ENCODE measurements around the gene SLC5A12. TPM values are rescaled to one million over a fixed set of nuclear protein-coding genes. Genes with fewer than 3 reads are reported as not detected.

The SLC5A12 gene
- total RNA-seq, 2 donors from 2014 or later, result not detected

GRCh38 chr11:26741036-26741435, 19.2 kb upstream of the SLC5A12 start:
- 46% methylated on average over 2 of the region's 2 CpGs for WGBS
- no peak overlapping the region for H3K27ac ChIP-seq
- intact Hi-C loops (cut with DNase I), result no loop called here
- H3K4me1 ChIP-seq (replicated peaks), result no peaks in the 10 kb centered on the region
- H3K27me3 ChIP-seq (replicated peaks; ENCODE audit: insufficient read depth), result no peaks in the 10 kb centered on the region
- TF ChIP-seq, protein P1, sequence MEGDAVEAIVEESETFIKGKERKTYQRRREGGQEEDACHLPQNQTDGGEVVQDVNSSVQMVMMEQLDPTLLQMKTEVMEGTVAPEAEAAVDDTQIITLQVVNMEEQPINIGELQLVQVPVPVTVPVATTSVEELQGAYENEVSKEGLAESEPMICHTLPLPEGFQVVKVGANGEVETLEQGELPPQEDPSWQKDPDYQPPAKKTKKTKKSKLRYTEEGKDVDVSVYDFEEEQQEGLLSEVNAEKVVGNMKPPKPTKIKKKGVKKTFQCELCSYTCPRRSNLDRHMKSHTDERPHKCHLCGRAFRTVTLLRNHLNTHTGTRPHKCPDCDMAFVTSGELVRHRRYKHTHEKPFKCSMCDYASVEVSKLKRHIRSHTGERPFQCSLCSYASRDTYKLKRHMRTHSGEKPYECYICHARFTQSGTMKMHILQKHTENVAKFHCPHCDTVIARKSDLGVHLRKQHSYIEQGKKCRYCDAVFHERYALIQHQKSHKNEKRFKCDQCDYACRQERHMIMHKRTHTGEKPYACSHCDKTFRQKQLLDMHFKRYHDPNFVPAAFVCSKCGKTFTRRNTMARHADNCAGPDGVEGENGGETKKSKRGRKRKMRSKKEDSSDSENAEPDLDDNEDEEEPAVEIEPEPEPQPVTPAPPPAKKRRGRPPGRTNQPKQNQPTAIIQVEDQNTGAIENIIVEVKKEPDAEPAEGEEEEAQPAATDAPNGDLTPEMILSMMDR (IDR thresholded peaks at IDR 0.05), result no peak
- no peak for TF ChIP-seq POLR2A (IDR thresholded peaks at IDR 0.05)
- no peak for TF ChIP-seq POLR2AphosphoS5 (IDR thresholded peaks at IDR 0.05)
- DNase-seq (ENCODE audit: low spot score), result no peak
- H3K9me3 ChIP-seq, result no peaks in the 10 kb centered on the region
- H3K4me3 ChIP-seq, result no peak overlapping the region
- H3K36me3 ChIP-seq, result no peaks in the 10 kb centered on the region

DNA sequence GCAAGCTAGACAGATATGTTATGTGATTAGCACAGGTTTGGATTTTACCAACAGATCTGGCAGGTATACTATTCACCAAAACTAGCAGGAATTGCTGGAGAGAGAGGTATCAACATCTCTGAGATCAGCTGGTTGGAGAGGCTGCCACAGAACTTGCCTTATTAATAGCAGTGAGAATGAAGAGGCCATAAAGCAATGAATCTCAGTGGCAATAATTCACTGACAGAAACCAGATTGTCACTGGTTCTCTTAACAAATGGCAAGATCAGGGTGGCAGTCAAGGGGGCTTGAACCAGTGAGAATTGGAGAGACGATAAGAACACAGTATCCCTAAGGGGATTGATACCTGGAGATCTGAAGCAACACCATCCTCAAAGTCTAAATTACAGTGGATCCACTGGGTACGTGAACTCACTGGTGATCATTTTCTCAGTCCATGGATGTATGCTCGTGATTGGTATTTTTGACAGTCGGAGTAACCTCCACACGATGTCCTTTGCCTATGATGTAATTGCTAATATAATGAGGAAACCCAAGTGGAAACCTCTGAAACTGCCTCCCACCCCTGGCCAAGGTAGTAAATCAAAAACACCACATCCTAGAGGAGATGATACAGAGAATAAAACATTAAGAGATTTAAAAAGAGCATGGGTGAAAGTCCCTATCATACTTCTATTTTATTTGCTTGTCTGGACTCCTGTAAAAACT, 17.7 kb upstream of the SLC5A12 start:
- no peaks in the 10 kb centered on the region for H3K4me1 ChIP-seq (replicated peaks)
- no peaks in the 10 kb centered on the region for H3K27me3 ChIP-seq (replicated peaks; ENCODE audit: insufficient read depth)
- WGBS, result 89% methylated on average over 5 of the region's 5 CpGs
- no peak for TF ChIP-seq POLR2AphosphoS5 (IDR thresholded peaks at IDR 0.05)
- TF ChIP-seq POLR2A (IDR thresholded peaks at IDR 0.05), result no peak
- TF ChIP-seq, protein P1 (IDR thresholded peaks at IDR 0.05), result no peak
- H3K27ac ChIP-seq, result no peak overlapping the region
- intact Hi-C loops (cut with DNase I), result no loop called here
- H3K4me3 ChIP-seq, result no peak overlapping the region
- no peaks in the 10 kb centered on the region for H3K36me3 ChIP-seq
- no peaks in the 10 kb centered on the region for H3K9me3 ChIP-seq
- DNase-seq (ENCODE audit: low spot score), result no peak

- no peaks in the 10 kb centered on the region for H3K36me3 ChIP-seq
- no peak overlapping the region for H3K4me3 ChIP-seq
- TF ChIP-seq POLR2A (IDR thresholded peaks at IDR 0.05), result no peak
- TF ChIP-seq POLR2AphosphoS5 (IDR thresholded peaks at IDR 0.05), result no peak
- no peaks in the 10 kb centered on the region for H3K4me1 ChIP-seq (replicated peaks)
- H3K9me3 ChIP-seq, result no peaks in the 10 kb centered on the region
- intact Hi-C loops (cut with DNase I), result no loop called here
- 91% methylated on average over 4 of the region's 4 CpGs for WGBS
- H3K27ac ChIP-seq, result no peak overlapping the region
- H3K27me3 ChIP-seq (replicated peaks; ENCODE audit: insufficient read depth), result no peaks in the 10 kb centered on the region
- DNase-seq (ENCODE audit: low spot score), result no peak
Measured at GRCh38 chr11:26734691-26735090, 12.8 kb upstream of the SLC5A12 start.

GRCh38 chr11:26731084-26731456, 9.2 kb upstream of the SLC5A12 start:
- 87% methylated on average over 1 of the region's 1 CpG for WGBS
- TF ChIP-seq, protein P1 (IDR thresholded peaks at IDR 0.05), result no peak
- TF ChIP-seq POLR2AphosphoS5 (IDR thresholded peaks at IDR 0.05) (no peak), POLR2A (IDR thresholded peaks at IDR 0.05) (no peak)
- no peaks in the 10 kb centered on the region for H3K27me3 ChIP-seq (replicated peaks; ENCODE audit: insufficient read depth)
- no peaks in the 10 kb centered on the region for H3K36me3 ChIP-seq
- intact Hi-C loops (cut with DNase I), result no loop called here
- no peaks in the 10 kb centered on the region for H3K9me3 ChIP-seq
- no peak overlapping the region for H3K4me3 ChIP-seq
- DNase-seq (ENCODE audit: low spot score), result no peak
- H3K27ac ChIP-seq, result no peak overlapping the region
- H3K4me1 ChIP-seq (replicated peaks), result no peaks in the 10 kb centered on the region

DNA sequence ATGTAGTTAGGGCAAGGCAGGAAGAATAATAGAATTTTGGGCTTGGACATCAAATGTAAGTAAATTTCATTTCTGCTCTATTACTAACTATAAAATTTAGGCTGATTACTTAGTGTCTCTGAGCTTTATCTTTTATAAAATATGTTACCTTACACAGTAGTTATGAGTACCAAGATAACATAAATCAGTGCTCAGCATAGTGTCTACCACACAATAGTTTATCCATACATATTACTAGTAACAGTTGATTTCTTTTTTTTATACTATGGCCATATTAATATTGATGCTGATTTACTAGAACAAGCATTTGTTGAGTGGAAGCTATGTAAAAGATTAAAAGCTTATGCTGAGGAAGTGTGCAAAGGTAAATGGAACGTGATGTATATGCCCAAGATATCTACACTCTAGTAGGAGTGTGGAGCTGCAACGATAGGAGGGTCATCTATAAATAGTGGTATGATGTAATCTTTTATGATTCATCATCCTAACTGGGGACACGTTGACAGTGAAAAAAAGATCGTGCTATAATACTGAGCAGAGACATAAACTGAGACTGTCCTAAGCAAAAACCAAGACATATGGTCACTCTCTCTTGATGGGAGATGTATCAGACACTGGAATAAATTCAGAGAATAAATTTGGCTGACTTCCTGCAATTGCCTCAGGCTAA, 8.7 kb upstream of the SLC5A12 start:
- DNase-seq (ENCODE audit: low spot score), result no peak
- TF ChIP-seq POLR2A (IDR thresholded peaks at IDR 0.05) (no peak), POLR2AphosphoS5 (IDR thresholded peaks at IDR 0.05) (no peak)
- TF ChIP-seq, protein P1 (IDR thresholded peaks at IDR 0.05), result no peak
- Histone ChIP-seq H3K27me3 (replicated peaks; ENCODE audit: insufficient read depth) (no peaks in the 10 kb centered on the region), H3K36me3 (no peaks in the 10 kb centered on the region), H3K4me1 (replicated peaks) (no peaks in the 10 kb centered on the region), H3K9me3 (no peaks in the 10 kb centered on the region), H3K4me3 (no peak overlapping the region), H3K27ac (no peak overlapping the region)
- WGBS, result 49% methylated on average over 4 of the region's 4 CpGs
- intact Hi-C loops (cut with DNase I), result no loop called here

Data from prostate gland (tissue), 2 donors.